IPS DF 6.9 (cell line): ENCODE data around the gene FZD7.

ENCODE experiments used
- DNase-seq: peaks from one replicate; pipeline ENCODE4 v3.0.0-alpha.2; 2013; ENCODE audit warnings: low read depth, low spot score
- H3K27ac ChIP-seq: one replicate; pipeline ENCODE4 v1.5.1; 2013; ENCODE audit warnings: low read length, control low read depth
- H3K27me3 ChIP-seq: 2 replicates; pipeline ENCODE4 v1.6.1; 2013; ENCODE audit warnings: mild to moderate bottlenecking, low read length; ENCODE audit not compliant: control insufficient read depth, insufficient read depth
- H3K36me3 ChIP-seq: 2 replicates; pipeline ENCODE4 v1.6.1; 2013; ENCODE audit warnings: low read length; ENCODE audit not compliant: control insufficient read depth, insufficient read depth
- H3K4me1 ChIP-seq: 2 replicates; pipeline ENCODE4 v1.6.1; 2013; ENCODE audit warnings: low read length; ENCODE audit not compliant: control insufficient read depth, insufficient read depth
- H3K4me3 ChIP-seq: 2 replicates; pipeline ENCODE4 v1.5.1; 2013; ENCODE audit warnings: mild to moderate bottlenecking, low read length
- H3K9me3 ChIP-seq: 2 replicates; pipeline ENCODE4 v1.6.1; 2013; ENCODE audit warnings: low read length, inconsistent platforms; ENCODE audit not compliant: control insufficient read depth, insufficient read depth
- WGBS: extraction: QIAGEN DNeasy Blood & Tissue Kit; methylation state at CpG from one replicate; pipeline ENCODE4 v1.1.7; 2013; ENCODE audit warnings: mixed read lengths, missing lambda C conversion rate; ENCODE audit not compliant: insufficient read length, insufficient coverage; 5-methylcytosine and 5-hydroxymethylcytosine counted together

Gene FZD7

DNA sequence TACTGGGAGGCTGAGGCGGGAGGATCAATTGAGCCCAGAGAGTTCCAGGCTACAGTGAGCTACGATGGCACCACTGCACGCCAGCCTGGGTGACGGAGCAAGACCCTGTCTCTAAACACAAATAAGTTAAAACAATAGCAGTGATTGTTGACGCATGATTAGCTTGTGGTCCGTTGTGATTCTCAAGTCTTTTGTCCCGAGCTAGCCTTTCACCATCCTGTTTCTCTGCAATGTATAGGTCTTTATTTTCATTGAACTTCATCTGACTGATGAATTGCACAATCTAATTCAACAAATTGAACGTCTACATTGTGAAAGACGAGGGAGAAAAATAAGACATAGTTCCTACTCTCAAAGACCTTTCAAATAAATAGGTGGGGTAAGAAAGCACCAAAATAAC is 8.8 kb upstream of the FZD7 start:
- WGBS, result no CpG with 5 or more reads among the region's 9 CpGs
- Histone ChIP-seq H3K9me3 (no peaks in the 10 kb centered on the region), H3K4me3 (no peak overlapping the region), H3K27me3 (no peaks in the 10 kb centered on the region), H3K27ac (no peak overlapping the region), H3K4me1 (peaks cover 13% of the 10 kb centered on the region; the same call in 1 of the 2 replicates), H3K36me3 (no peaks in the 10 kb centered on the region)
- no peak for DNase-seq

DNA sequence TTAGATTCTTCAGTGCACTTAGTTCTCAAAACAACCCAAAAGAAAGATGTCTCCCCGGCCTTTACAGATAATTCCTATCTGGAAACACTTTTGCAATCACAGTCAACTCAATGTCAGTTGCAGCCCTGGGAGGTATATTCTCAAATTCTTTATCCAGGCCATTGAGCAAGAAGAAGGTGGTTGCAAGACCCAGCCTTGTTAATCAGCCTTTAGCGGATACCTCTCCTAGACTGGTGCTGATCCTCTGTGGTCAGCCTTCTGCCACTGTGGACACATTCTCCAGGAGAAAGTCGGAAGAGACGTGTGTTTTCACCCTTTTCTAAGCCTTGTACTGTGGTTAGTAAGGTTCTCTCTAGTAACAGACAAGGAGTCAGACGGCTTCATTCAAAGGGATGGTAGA is 7.8 kb upstream of the FZD7 start:
- Histone ChIP-seq H3K4me1 (peaks cover 11% of the 10 kb centered on the region; the same call in 1 of the 2 replicates), H3K36me3 (no peaks in the 10 kb centered on the region), H3K9me3 (no peaks in the 10 kb centered on the region), H3K4me3 (no peak overlapping the region), H3K27me3 (no peaks in the 10 kb centered on the region), H3K27ac (no peak overlapping the region)
- no CpG with 5 or more reads among the region's 5 CpGs for WGBS
- DNase-seq, result no peak

DNA sequence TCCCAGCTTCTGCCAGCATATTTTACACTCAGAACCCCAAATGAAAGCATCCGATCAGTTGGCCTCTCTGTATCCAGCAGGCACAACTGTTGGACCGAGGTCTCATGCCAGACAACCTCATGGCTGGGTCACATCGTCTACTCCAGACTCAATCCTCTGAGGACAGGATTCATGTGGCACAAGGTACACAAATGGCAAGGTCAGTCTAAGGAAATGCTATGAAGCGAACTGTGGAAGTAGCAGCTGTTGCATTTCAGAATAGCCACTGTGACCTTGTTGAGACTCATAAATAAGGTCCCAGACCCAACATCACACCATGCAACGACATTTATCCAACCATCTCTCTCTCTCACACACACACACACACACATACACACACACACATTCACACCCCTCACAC is 7.1 kb upstream of the FZD7 start:
- no peaks in the 10 kb centered on the region for H3K9me3 ChIP-seq
- no peaks in the 10 kb centered on the region for H3K36me3 ChIP-seq
- no peaks in the 10 kb centered on the region for H3K27me3 ChIP-seq
- no peak overlapping the region for H3K27ac ChIP-seq
- 100% methylated on average over 1 of the region's 5 CpGs for WGBS
- no peak overlapping the region for H3K4me3 ChIP-seq
- H3K4me1 ChIP-seq, result peaks cover 11% of the 10 kb centered on the region; the same call in 1 of the 2 replicates
- no peak for DNase-seq

DNA sequence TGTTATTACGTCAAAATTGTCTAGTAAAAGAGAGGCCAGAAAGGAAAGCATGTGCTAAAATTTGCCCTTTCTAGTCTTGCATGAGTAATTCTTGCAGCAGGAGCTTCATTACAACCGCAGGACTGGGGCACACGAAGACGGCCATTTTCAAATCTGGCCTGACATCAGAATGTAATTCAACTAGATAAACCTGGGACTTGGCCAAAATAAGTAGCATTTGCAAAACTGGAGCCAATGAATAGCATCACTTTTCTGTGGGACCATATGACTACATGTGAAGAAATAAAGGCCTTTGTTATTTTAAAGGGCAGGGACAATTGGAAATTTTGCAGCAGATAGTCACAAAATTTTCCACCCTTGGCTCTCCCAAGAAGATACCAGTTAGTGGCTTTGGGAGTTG is 3.0 kb upstream of the FZD7 start:
- Histone ChIP-seq H3K27ac (no peak overlapping the region), H3K9me3 (no peaks in the 10 kb centered on the region)
- WGBS, result no CpG with 5 or more reads among the region's 4 CpGs

DNA sequence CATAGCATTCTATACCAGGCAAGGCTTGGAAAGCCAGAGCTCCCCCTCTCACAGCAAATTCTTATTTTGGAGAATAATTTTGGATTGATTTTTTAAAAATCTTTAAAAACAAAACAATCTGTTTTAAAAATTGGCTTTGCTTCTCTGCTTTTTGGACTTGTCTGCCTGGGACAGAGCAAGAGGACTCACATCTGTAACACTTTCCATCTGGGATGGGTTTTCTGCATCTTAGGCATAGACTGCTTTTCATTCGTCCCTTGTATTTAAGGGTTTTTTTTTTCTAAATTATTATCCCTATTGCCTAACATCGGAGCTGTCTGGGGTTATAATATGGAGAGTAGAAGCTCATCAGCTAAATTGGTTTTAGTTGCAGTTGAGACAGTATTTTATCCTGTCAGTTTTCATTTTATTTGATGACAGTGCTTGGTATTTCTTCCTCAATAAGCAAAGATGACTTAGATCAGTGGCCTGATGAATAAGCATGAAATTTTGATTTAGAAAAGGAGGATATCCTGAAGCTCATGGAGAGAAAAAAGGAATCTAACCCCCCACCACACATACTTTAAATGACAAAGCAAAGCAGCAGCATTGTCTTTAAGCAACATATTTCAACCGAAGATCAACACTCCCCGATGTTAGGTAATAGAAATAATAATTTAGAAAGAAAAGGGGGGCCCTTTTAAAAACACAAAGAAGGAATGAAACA is 2.3 kb upstream of the FZD7 start:
- no CpG with 5 or more reads among the region's 4 CpGs for WGBS
- DNase-seq, result no peak
- Histone ChIP-seq H3K9me3 (no peaks in the 10 kb centered on the region), H3K27ac (no peak overlapping the region), H3K4me3 (no peak overlapping the region), H3K27me3 (no peaks in the 10 kb centered on the region), H3K36me3 (peaks cover 13% of the 10 kb centered on the region), H3K4me1 (peaks cover 3% of the 10 kb centered on the region; the same call in 1 of the 2 replicates)

More for the DNA sequence above, 3.0 kb upstream of the FZD7 start:
- Histone ChIP-seq H3K4me3 (no peak overlapping the region), H3K4me1 (peaks cover 4% of the 10 kb centered on the region; the same call in 1 of the 2 replicates), H3K36me3 (peaks cover 9% of the 10 kb centered on the region; the same call in 1 of the 2 replicates), H3K27me3 (no peaks in the 10 kb centered on the region)
- no peak for DNase-seq

DNA sequence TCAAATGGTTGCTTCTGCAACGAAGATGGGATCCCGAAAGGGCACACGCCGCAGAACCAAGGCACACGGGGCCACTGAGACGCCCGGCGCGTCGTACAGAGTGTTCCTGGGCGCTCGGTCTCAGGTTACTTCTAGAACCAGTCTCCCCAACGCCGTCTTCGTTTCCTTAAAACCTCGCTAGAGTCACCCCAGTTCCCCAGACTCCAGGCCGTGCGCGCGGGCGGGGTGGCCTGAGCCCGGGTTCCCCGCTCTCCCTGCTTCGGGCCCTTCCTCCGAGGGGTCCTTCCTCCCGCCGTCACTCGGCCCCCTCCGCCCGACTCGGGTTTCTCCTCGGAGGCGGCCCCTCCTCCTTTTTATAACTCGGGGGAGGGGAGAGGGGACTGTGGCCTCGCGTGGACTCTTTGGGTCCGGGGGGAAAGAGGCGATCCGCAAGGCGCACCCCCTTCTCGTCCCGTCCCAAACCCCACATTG is 774 bp upstream of the FZD7 start:
- no peaks in the 10 kb centered on the region for H3K4me1 ChIP-seq
- no CpG with 5 or more reads among the region's 42 CpGs for WGBS
- peak overlapping the region; percentile 87 for H3K4me3 ChIP-seq
- no peaks in the 10 kb centered on the region for H3K27me3 ChIP-seq
- DNase-seq, result no peak
- no peaks in the 10 kb centered on the region for H3K9me3 ChIP-seq
- peak overlapping the region; percentile 44 for H3K27ac ChIP-seq
- peaks cover 15% of the 10 kb centered on the region for H3K36me3 ChIP-seq

DNA sequence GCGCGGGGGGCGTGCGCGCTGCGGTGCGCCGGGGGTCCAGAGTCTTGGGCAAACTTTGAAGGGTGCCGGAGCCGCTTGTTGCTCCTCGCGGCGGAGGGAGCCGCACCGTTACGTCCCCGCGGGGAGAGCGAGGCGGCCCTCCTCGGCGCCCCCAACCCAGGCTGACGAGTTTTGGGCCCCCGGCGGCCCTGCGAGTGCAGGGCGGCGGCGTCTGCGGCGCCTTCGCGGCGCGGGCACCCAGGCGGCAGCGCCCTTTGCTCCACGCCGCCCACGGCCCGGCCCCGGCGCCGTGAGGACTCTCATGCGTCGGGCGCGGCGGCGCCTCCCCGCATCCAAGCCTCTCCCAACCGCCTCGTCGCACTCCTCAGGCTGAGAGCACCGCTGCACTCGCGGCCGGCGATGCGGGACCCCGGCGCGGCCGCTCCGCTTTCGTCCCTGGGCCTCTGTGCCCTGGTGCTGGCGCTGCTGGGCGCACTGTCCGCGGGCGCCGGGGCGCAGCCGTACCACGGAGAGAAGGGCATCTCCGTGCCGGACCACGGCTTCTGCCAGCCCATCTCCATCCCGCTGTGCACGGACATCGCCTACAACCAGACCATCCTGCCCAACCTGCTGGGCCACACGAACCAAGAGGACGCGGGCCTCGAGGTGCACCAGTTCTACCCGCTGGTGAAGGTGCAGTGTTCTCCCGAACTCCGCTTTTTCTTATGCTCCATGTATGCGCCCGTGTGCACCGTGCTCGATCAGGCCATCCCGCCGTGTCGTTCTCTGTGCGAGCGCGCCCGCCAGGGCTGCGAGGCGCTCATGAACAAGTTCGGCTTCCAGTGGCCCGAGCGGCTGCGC is 814 bp downstream of the FZD7 start:
- no CpG with 5 or more reads among the region's 105 CpGs for WGBS
- DNase-seq, result no peak
- Histone ChIP-seq H3K4me3 (peak overlapping the region; percentile 73), H3K9me3 (no peaks in the 10 kb centered on the region), H3K4me1 (peaks cover 2% of the 10 kb centered on the region; the same call in 1 of the 2 replicates), H3K27ac (no peak overlapping the region), H3K36me3 (peaks cover 15% of the 10 kb centered on the region), H3K27me3 (no peaks in the 10 kb centered on the region)

DNA sequence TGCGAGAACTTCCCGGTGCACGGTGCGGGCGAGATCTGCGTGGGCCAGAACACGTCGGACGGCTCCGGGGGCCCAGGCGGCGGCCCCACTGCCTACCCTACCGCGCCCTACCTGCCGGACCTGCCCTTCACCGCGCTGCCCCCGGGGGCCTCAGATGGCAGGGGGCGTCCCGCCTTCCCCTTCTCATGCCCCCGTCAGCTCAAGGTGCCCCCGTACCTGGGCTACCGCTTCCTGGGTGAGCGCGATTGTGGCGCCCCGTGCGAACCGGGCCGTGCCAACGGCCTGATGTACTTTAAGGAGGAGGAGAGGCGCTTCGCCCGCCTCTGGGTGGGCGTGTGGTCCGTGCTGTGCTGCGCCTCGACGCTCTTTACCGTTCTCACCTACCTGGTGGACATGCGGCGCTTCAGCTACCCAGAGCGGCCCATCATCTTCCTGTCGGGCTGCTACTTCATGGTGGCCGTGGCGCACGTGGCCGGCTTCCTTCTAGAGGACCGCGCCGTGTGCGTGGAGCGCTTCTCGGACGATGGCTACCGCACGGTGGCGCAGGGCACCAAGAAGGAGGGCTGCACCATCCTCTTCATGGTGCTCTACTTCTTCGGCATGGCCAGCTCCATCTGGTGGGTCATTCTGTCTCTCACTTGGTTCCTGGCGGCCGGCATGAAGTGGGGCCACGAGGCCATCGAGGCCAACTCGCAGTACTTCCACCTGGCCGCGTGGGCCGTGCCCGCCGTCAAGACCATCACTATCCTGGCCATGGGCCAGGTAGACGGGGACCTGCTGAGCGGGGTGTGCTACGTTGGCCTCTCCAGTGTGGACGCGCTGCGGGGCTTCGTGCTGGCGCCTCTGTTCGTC is 1.7 kb downstream of the FZD7 start:
- DNase-seq, result no peak
- Histone ChIP-seq H3K27me3 (no peaks in the 10 kb centered on the region), H3K4me3 (peak overlapping the region; percentile 73), H3K36me3 (peaks cover 15% of the 10 kb centered on the region), H3K9me3 (no peaks in the 10 kb centered on the region), H3K4me1 (peaks cover 2% of the 10 kb centered on the region; the same call in 1 of the 2 replicates), H3K27ac (no peak overlapping the region)
- WGBS, result no CpG with 5 or more reads among the region's 78 CpGs

DNA sequence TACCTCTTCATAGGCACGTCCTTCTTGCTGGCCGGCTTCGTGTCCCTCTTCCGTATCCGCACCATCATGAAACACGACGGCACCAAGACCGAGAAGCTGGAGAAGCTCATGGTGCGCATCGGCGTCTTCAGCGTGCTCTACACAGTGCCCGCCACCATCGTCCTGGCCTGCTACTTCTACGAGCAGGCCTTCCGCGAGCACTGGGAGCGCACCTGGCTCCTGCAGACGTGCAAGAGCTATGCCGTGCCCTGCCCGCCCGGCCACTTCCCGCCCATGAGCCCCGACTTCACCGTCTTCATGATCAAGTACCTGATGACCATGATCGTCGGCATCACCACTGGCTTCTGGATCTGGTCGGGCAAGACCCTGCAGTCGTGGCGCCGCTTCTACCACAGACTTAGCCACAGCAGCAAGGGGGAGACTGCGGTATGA is 2.3 kb downstream of the FZD7 start:
- DNase-seq, result no peak
- H3K9me3 ChIP-seq, result no peaks in the 10 kb centered on the region
- no CpG with 5 or more reads among the region's 32 CpGs for WGBS
- peak overlapping the region; percentile 73 for H3K4me3 ChIP-seq
- peaks cover 2% of the 10 kb centered on the region; the same call in 1 of the 2 replicates for H3K4me1 ChIP-seq
- no peak overlapping the region for H3K27ac ChIP-seq
- peaks cover 15% of the 10 kb centered on the region for H3K36me3 ChIP-seq
- no peaks in the 10 kb centered on the region for H3K27me3 ChIP-seq

DNA sequence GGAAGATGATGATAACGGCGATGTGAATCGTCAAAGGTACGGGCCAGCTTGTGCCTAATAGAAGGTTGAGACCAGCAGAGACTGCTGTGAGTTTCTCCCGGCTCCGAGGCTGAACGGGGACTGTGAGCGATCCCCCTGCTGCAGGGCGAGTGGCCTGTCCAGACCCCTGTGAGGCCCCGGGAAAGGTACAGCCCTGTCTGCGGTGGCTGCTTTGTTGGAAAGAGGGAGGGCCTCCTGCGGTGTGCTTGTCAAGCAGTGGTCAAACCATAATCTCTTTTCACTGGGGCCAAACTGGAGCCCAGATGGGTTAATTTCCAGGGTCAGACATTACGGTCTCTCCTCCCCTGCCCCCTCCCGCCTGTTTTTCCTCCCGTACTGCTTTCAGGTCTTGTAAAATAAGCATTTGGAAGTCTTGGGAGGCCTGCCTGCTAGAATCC is 3.0 kb downstream of the FZD7 start:
- Histone ChIP-seq H3K4me1 (peaks cover 2% of the 10 kb centered on the region; the same call in 1 of the 2 replicates), H3K4me3 (peak overlapping the region; percentile 73; the same call in 1 of the 2 replicates)

More for the DNA sequence above, 3.0 kb downstream of the FZD7 start:
- Histone ChIP-seq H3K9me3 (no peaks in the 10 kb centered on the region), H3K36me3 (peaks cover 15% of the 10 kb centered on the region), H3K27ac (no peak overlapping the region), H3K27me3 (no peaks in the 10 kb centered on the region)
- no CpG with 5 or more reads among the region's 15 CpGs for WGBS
- DNase-seq, result no peak
